Activated CD4-positive, CD25-positive, alpha-beta regulatory T cell treated with anti-CD3 and anti-CD28 coated beads, Interleukin-2, amount 50 U/mL, for 72 hours (primary cell): ENCODE results near the gene CCNG2.
A peak's percentile ranks its signal among the peaks of the same experiment; 100 is the strongest.

ENCODE experiments used
- DNase-seq: peaks from one replicate; pipeline ENCODE4 v3.0.0; 2021

Gene CCNG2

DNA sequence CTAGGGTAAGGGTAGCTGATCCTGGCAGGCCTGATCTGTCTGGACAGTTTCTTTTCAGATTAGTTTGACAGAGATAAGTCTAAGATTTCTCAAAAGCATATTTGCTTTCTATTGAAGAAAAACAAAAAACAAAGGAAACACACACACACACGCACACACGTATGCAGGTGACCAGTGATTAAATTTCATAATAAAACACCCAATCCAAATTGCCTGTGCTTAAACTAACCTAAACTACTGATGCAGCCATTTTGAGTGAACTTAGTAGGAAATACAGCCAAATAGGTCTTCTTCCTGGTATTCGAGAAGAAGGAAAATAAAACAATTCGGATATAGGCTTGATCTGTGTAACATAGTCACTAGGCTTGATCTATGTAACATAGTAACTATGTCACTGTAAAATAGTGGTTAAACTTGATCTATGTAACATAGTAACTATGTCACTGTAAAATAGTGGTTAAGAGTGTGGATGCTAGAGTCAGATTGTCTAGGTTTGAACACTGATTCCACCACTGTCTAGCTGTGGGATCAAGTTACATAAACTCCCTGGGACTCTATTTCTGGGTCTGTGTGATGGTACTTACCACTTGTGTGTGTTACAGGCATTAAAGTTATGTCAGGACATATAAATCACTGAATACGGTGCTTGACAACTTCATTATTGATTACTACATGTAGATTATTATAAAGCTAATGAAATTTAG, 9.8 kb upstream of the CCNG2 start:
- DNase-seq = no peak

DNA sequence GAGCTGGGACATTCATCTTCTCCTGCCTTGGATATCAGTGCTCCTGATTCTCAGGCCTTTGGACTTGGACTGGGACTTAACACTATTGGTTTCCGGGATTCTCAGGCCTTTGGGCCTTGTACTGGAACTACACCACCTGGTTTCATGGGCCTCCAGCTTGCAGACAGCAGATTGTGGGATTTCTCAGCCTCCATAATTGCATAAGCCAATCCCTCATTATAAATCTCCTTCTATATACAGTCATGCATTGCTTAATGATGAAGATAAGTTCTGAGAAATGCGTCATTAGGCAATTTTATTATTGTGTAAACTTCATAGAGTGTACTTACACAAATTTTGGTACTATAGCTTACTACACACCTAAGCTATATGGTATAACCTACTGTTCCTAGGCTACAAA, 8.9 kb upstream of the CCNG2 start:
- DNase-seq = no peak

- no peak for DNase-seq
Observed at GRCh38 chr4:77149789-77150188, 7.2 kb upstream of the CCNG2 start.

- DNase-seq = no peak
Observed at GRCh38 chr4:77151241-77151640, 5.8 kb upstream of the CCNG2 start.

DNA sequence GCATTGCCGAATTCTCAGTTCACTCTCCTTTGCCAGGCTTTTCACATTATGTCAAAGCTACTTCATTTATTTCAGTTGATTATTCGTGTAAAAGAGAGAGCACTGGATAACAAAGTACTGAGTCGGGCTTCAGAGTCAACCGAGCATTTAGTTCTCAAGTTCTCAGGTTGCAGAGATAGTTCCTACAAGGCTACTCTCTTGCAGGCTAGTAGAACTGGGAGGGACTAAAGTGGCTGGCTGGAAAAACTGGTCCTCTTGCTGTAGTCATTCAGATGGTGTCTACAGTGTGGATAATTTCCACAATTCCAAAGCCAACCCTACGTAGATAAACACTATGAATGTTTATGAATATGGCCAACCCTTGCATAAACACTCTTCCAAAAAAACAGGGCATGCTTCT, 4.6 kb upstream of the CCNG2 start:
- no peak for DNase-seq

DNA sequence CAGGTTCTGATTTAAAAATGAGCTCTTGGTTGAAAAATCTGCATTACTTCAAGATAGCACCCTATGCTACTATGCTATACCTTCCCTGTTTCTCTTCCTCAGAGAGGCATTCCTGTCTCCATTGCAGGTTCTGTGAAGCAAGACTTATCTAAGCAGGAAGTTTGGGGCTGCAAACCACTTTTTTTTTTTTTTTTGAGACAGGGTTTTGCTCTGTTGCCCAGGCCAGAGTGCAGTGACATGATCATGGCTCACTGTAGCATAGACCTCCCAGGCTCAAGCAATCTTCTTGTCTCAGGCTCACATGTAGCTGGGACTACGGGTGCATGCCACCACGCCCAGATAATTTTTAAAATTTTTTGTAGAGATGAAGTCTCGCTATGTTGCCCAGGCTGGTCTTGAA, 4.0 kb upstream of the CCNG2 start:
- DNase-seq = no peak

DNA sequence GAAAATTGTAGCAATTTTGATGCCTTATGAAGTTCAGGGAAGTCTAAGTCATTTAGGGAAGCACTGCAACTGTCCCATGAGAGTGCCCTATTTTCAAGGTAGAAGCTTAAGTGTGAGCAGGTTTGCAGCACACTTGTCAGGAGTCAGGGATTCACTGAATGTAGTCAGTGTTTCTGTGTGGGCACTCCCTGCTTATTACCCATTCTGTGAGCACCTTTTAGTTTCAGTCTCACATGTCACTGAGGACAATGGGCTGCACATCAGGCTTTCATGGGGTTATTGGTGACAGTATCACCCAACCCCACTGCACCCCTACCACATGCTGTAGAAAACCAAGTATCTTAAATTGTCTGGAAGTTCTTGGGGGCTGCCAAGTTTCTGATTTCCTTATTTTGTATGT, 2.9 kb upstream of the CCNG2 start:
- DNase-seq = no peak

DNA sequence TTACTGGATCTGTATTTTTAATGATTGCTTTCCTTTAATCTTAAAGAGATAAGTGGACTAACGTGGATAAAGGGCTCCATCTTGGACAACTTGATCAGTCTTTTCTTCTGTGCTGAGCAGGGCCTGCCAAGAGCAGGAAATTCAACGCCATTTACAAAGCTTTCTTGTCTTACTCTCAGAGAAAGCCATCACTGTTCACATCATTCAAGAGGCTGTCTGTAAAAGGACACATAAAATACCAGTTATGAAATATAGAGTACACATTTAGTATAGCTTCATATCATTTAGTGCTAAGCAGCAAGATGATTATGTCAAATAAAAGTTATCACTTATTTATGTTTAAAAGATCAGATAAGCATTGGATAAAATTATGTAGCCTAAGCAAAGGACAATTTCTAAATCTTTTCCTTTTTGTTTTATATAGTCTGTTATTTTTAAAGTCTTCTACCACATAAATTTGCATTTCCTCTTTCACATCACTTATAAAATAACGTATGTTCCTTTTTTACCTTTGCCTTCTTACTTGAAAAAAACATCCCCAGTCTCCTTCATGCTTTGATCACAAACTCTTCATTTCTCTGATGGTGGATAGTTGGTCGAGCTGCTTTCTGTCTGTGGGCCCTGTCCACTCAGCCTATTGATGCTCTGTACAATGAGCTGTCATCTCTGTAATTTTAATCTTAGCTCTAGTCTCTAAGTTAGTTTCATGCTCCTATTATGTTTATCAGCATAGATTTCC, 2.1 kb upstream of the CCNG2 start:
- no peak for DNase-seq

- no peak for DNase-seq
Observed at GRCh38 chr4:77155631-77156452, 1.2 kb upstream of the CCNG2 start.

DNA sequence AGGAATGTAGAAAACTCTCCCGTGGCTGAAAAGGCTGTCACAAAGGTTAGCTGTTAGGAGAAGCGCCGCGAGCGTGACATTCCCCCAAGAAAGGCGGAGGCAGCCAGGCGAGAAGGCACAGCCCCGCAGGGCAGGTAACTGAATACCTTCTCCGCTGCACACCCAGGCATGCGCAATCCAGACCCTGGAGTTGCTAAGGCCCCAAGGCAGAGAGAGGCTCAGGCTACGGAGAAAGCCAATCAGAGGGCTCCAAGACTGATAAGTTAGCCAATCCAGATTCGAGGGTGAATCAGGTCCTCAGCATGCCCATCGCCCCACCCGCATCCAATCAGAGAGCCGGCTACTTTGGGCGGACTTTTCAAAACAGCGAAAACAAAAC, 485 bp upstream of the CCNG2 start:
- DNase-seq = peak; percentile 87

DNA sequence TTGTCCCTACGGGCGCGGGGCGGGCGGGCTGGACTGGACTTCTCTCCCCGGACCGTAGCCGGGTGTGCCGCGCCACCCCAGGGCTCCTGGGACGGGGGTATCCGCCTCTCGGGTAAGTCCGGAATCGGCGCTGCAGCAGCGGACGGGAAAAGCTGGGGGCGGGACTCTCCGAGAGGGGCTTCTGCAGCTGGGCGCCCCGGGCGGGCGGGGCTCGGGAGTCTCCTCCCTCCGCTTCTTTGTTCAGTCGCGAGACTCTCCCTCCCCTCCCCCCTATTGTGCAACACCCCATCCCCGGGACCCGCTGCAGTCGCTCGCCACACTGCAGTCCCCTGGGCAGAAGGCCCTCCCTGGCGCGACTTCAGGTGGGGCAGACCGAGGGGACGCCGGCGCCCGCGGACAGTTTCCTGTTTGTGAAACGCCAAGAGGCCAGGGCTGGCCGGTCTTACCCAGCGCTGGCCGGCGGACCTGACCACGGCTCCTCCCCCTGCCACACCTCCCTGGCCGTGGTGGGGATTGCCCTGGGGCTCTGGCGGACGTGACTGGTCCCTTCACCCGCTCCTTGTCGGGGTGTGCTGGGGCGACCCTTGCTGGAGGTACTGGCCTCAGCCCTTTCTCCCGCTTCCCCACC, 966 bp downstream of the CCNG2 start:
- peak; percentile 73 for DNase-seq

DNA sequence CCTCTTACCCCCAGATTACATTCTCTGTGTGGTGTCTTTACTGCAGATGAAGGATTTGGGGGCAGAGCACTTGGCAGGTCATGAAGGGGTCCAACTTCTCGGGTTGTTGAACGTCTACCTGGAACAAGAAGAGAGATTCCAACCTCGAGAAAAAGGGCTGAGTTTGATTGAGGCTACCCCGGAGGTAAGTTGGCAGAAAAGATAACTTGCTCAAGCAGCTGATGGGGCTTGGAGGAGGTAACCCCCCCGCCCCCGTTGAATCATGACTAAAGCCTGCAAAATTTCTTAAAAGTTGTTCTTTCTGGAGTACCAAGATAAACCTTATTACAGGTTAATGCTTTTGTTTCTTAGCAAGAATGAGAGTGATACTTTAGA, 1.5 kb downstream of the CCNG2 start:
- no peak for DNase-seq

- DNase-seq = no peak
Observed at GRCh38 chr4:77159806-77160205, 2.8 kb downstream of the CCNG2 start.

DNA sequence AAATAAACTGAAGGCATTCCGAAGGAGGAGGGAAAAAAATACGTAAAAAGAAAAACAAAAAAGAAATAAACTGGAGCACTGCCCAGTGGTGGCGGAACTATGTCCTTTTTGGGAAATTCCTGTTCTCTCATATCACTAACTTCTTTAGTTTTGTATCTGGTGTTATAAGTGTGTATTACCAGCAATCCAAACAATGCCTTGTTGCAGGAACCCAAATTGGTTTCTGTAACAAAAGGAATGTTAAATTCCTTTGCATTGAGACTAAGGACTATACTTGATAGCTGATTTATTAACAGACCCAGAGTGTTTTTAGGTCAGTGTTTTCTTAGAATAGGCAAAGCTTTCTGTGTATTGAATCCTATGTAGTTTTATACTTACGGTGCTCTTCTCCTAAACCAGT, 6.6 kb downstream of the CCNG2 start:
- no peak for DNase-seq

DNA sequence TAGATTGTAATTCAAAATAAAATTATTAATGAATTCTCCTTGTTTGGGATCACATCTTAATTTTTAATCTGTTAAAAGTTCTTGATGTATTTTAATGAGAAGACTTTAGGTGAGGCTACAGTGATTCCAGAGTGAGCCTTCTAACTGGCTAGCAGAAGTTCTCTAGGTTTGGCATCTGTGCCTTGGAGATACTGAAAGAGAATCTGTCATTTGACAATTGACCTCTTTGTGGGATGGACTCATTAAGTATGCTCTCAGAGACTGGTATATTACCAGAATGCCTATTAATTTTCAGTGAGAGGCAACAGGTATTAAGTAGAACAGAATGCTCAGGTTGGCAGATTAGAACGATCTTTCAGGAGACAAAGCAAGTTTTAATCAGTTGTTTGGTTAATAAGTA, 10.2 kb downstream of the CCNG2 start:
- DNase-seq = no peak

GRCh38 chr4:77167866-77168265, 10.9 kb downstream of the CCNG2 start:
- no peak for DNase-seq

DNA sequence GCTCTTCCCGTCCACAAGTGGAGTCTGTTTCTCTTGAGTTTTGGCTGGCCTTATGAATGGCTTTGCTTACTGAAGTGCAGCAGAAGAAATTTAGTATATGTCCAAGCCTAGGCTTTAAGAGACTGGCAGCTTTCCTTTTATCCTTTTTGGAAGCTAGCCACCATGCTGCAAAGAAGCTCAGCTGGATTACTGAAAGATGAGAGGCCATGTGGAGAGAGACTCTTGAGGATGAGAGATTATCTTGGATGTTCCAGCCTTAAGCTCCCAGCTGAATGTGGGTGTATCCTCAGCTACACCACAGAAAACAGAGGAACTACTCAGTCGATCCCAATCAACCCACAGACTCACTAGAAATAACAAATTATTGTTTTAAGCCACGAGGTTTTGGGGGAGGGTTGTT, 12.5 kb downstream of the CCNG2 start:
- DNase-seq = no peak

- no peak for DNase-seq
Observed at GRCh38 chr4:77170926-77171325, 13.9 kb downstream of the CCNG2 start.

- no peak for DNase-seq
Observed at GRCh38 chr4:77172336-77172735, 15.3 kb downstream of the CCNG2 start.

DNA sequence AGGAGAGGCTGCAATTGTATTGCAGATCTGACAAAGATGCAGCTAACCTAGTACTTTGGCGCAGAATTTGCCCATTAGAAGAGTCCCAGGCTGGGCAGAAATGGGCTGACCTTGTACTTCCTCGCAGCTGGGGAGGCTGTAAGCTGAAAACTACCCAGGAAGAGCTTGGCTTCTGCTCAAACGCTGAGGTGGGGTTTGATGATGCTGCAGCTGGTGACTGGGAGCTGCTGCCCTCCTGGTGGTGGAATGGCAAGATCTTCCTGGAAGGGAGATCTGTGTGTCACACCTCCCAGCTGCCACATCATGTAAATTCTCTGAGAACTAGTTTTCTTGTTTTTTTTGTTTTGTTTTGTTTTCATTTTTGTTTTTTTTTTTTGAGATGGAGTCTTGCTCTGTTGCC, 17.4 kb downstream of the CCNG2 start:
- DNase-seq = no peak

GRCh38 chr4:77175201-77175611, 18.2 kb downstream of the CCNG2 start:
- no peak for DNase-seq

DNA sequence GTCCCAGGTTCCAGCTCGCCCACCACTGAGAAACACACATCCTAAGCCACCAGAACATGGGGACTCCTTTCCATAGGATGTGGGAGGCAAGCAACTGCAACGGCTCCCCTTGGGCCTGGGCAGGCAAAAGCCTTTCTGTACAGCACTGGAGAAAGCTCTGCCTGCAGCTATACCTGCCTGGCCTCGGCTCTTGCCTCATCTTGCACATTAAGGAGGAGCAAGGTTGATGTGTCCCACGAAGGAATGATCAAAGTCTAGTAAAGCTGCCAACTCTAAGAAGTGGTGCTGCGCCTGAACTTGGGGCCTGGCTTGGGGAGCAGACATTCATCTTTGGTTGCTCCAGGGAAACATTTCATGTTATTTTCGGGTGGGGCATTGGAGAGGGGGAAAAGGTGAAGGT, 19.6 kb downstream of the CCNG2 start:
- DNase-seq = no peak

GRCh38 chr4:77177199-77177598, 20.2 kb downstream of the CCNG2 start:
- DNase-seq = no peak

- DNase-seq = no peak
Observed at GRCh38 chr4:77178560-77178959, 21.6 kb downstream of the CCNG2 start.
